DND-41 (cell line): ENCODE data around the gene LMO4.

Source experiments
- CTCF ChIP-seq: IDR thresholded peaks from 2 replicates; pipeline ENCODE4 v1.5.1; 2012; ENCODE audit warnings: borderline replicate concordance, low read length, moderate library complexity, mild to moderate bottlenecking; ENCODE audit not compliant: poor library complexity, severe bottlenecking; ENCODE audit errors: extremely low read depth
- EZH2 ChIP-seq: IDR thresholded peaks from 3 replicates; pipeline ENCODE4 v1.6.1; 2012; ENCODE audit warnings: borderline replicate concordance, low read depth, mild to moderate bottlenecking, moderate library complexity, low read length, inconsistent platforms; ENCODE audit not compliant: severe bottlenecking

GRCh38 chr1:87294633-87295032, 34.0 kb upstream of the LMO4 start:
- TF ChIP-seq CTCF (no peak), EZH2 (no peak)
